ENCODE data around the gene PRR33. TPM values are rescaled to one million over a fixed set of nuclear protein-coding genes. Genes with fewer than 3 reads are reported as not detected.

PRR33 gene
- total RNA-seq, 1 donor from 2014 or later: not detected

DNA sequence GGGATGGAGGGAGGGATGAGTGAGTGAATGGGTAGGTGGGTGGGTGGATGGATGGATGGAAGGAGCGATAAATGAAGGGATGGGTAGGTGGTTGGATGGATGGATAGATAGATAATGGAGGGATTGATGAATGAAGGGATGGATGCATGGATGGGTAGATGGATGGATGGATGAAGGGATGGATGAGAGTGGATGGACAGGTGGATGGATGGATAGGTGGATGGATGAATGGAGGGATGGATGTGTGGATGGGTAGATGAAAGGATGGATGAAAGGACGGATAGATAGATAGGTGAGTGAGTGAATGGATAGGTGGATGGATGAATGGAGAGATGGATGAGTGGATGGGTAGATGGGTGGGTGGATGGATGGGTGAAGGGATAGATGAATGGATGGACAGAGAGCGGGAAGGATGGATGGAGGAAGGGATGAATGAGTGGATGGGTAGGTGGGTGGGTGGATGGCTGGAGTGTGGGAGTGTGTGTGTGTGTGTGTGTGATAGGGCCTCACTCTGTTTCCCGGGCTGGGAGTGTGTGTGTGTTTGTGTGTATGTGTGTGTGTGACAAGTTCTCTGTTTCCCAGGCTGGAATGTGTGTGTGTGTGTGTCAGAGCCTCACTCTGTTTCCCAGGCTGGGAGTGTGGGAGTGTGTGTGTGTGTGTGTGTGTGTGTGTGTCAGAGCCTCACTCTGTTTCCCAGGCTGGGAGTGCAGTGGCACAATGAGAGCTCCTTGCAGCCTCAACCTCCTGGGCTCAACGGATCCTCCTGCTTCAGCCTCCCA is 2.1 kb upstream of the PRR33 start:
- Mint-ChIP-seq H3K27ac (peak overlapping the region; percentile 76), H3K4me3 (no peak overlapping the region), H3K27me3 (ENCODE audit: low read depth) (peaks cover under 1% of the 10 kb centered on the region), H3K4me1 (peaks cover 4% of the 10 kb centered on the region), H3K36me3 (no peaks in the 10 kb centered on the region), H3K9me3 (no peaks in the 10 kb centered on the region)
- no peak for DNase-seq (ENCODE audit: low spot score in 2 of 2, unreplicated experiment in 2 of 2)
- TF ChIP-seq CTCF (IDR thresholded peaks at IDR 0.05; ENCODE audit: unreplicated experiment): no peak

GRCh38 chr11:1892558-1892957 is 863 bp upstream of the PRR33 start:
- H3K4me3 Mint-ChIP-seq: no peak overlapping the region
- no peaks in the 10 kb centered on the region for H3K36me3 Mint-ChIP-seq
- H3K4me1 Mint-ChIP-seq: peaks cover 8% of the 10 kb centered on the region
- DNase-seq (ENCODE audit: low spot score in 2 of 2, unreplicated experiment in 2 of 2): no peak
- H3K9me3 Mint-ChIP-seq: no peaks in the 10 kb centered on the region
- H3K27ac Mint-ChIP-seq: no peak overlapping the region
- no peak for TF ChIP-seq CTCF (IDR thresholded peaks at IDR 0.05; ENCODE audit: unreplicated experiment)
- peaks cover 4% of the 10 kb centered on the region for H3K27me3 Mint-ChIP-seq (ENCODE audit: low read depth)

- H3K27ac Mint-ChIP-seq: no peak overlapping the region
- H3K27me3 Mint-ChIP-seq (ENCODE audit: low read depth): peaks cover 4% of the 10 kb centered on the region
- no peak for DNase-seq (ENCODE audit: low spot score in 2 of 2, unreplicated experiment in 2 of 2)
- H3K4me1 Mint-ChIP-seq: peaks cover 8% of the 10 kb centered on the region
- no peaks in the 10 kb centered on the region for H3K9me3 Mint-ChIP-seq
- no peak overlapping the region for H3K4me3 Mint-ChIP-seq
- no peaks in the 10 kb centered on the region for H3K36me3 Mint-ChIP-seq
- TF ChIP-seq CTCF (IDR thresholded peaks at IDR 0.05; ENCODE audit: unreplicated experiment): no peak
Observed at GRCh38 chr11:1892116-1892515, 421 bp upstream of the PRR33 start.

DNA sequence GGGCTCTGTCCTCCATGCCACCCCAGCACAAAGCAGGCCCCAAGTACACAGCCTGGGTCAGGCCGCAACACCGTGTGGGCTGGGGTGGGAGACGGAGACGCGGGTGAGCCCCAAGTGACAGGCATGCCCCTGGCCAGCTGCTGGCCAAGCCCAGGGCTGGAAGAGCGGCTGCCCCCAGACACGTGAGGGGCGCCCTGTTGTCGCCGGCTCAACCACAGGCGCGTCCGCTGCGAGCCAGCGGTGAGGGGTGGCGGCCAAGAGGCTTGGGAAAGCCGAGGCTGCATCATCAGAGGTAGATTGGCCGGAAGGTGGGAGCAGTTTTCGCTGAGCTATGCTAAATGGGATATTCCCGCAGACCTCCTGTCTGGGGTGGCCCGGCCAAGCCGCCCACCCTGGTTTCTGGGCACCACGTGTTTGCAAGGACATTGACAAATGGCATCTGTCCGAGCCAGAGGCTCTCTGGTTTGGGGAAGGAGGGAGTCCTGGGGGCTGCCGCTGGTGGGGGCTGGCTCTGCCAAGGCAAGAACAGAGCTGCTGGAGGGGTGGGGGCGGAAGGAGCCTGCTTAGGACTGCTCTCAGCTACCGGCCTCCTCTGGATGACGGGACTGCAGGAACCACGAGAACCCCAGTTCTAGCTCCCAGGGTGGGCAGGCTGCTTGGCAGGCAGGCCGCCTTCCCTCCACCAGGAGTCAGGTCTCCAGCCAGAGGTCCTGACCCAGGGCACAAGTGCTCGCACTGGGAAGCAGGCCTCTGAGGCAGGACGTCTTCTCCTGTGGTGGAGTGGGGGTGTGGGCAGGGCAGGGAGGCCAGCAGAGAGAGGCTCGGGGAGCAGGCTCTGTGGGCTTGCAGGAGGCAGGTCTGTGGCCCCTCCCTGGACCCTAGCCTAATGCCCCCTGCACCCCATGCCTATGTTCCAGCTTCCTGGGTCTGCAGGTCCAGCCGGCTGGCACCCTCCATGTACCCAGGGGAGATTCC is 552 bp downstream of the PRR33 start:
- no peaks in the 10 kb centered on the region for H3K9me3 Mint-ChIP-seq
- H3K27ac Mint-ChIP-seq: no peak overlapping the region
- DNase-seq (ENCODE audit: low spot score in 2 of 2, unreplicated experiment in 2 of 2): no peak
- no peak for TF ChIP-seq CTCF (IDR thresholded peaks at IDR 0.05; ENCODE audit: unreplicated experiment)
- no peaks in the 10 kb centered on the region for H3K36me3 Mint-ChIP-seq
- H3K4me1 Mint-ChIP-seq: peaks cover 8% of the 10 kb centered on the region
- H3K4me3 Mint-ChIP-seq: no peak overlapping the region
- peaks cover 4% of the 10 kb centered on the region for H3K27me3 Mint-ChIP-seq (ENCODE audit: low read depth)

GRCh38 chr11:1889941-1890855 is 1.5 kb downstream of the PRR33 start:
- no peak for TF ChIP-seq CTCF (IDR thresholded peaks at IDR 0.05; ENCODE audit: unreplicated experiment)
- DNase-seq (ENCODE audit: low spot score in 2 of 2, unreplicated experiment in 2 of 2): no peak
- Mint-ChIP-seq H3K27ac (no peak overlapping the region), H3K9me3 (no peaks in the 10 kb centered on the region), H3K4me1 (peaks cover 8% of the 10 kb centered on the region), H3K4me3 (no peak overlapping the region), H3K27me3 (ENCODE audit: low read depth) (peaks cover 4% of the 10 kb centered on the region), H3K36me3 (no peaks in the 10 kb centered on the region)

All from mesothelial cell of epicardium (in vitro differentiated cells).